C4-2B (cell line): ENCODE results near the gene COX4I2.

Source experiments
- ZFX ChIP-seq: fragments of 450-650 bp; IDR thresholded peaks from 2 replicates; pipeline ENCODE4 v1.6.1; 2017
- TF ChIP-seq, protein P1 (sequence below): fragments of 450-650 bp; conservative IDR thresholded peaks from 2 replicates; pipeline ENCODE4 v1.5.1; 2017; ENCODE audit warnings: mild to moderate bottlenecking

DNA sequence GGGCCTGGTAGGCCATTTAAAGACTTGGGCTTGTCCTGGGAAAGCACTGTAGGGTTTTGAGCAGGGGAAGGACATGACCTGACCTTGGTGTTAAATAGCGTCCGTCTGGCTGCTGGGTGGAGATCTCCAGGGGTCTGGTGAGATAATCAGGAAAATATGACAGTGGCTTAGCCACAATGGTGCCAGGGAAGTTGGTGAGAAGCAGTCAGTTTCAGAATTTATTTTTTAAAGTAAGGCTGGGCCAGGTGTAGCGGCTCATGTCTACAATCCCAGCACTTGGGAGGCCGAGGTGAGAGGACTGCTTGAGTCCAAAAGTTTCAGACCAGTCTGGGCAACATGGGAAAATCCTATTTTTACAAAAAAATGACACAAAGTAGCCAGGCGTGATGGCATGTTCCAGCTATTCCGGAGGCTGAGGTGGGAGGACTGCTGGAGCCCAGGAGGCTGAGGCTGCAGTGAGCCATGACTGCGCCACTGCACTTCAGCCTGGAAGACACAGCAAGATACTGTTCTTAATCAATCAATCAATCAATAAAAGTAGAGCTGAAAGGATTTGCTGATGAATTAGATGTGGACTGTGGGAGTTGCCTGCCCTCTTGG is 43.5 kb downstream of the COX4I2 start:
- TF ChIP-seq, protein P1, sequence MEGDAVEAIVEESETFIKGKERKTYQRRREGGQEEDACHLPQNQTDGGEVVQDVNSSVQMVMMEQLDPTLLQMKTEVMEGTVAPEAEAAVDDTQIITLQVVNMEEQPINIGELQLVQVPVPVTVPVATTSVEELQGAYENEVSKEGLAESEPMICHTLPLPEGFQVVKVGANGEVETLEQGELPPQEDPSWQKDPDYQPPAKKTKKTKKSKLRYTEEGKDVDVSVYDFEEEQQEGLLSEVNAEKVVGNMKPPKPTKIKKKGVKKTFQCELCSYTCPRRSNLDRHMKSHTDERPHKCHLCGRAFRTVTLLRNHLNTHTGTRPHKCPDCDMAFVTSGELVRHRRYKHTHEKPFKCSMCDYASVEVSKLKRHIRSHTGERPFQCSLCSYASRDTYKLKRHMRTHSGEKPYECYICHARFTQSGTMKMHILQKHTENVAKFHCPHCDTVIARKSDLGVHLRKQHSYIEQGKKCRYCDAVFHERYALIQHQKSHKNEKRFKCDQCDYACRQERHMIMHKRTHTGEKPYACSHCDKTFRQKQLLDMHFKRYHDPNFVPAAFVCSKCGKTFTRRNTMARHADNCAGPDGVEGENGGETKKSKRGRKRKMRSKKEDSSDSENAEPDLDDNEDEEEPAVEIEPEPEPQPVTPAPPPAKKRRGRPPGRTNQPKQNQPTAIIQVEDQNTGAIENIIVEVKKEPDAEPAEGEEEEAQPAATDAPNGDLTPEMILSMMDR: no peak
- no peak for TF ChIP-seq ZFX
